SK-N-SH (cell line): ENCODE results near the gene RASEF. TPM values are rescaled to one million over a fixed set of nuclear protein-coding genes. Genes with fewer than 3 reads are reported as not detected.
A peak's percentile ranks its signal among the peaks of the same experiment; 100 is the strongest.

Experiments used
- CTCF ChIA-PET: fragments of 300-600, 350-600 bp; formaldehyde crosslinking; extraction: SDS; loops from one replicate; lab custom pipeline; 2021; lab: Yijun Ruan, JAX
- POLR2A ChIA-PET: fragments of 350-600 bp; sonication (Branson Sonifier 250); formaldehyde crosslinking; extraction: SDS; loops from one replicate; lab custom pipeline; 2020; ENCODE audit warnings: antibody characterized with exemption, inconsistent platforms; lab: Yijun Ruan, JAX
- DNase-seq: peaks from one replicate; pipeline ENCODE4 v3.0.0; 2012
- H2AFZ ChIP-seq: fragments of 200-600 bp; sonication (generic); 2 replicates; pipeline ENCODE4 v1.8.1; 2016; ENCODE audit warnings: antibody characterized with exemption, mild to moderate bottlenecking, low read depth
- H3F3A ChIP-seq: fragments of 200-600 bp; sonication (generic); replicated peaks from 2 replicates; pipeline ENCODE3; 2016; ENCODE audit warnings: antibody characterized with exemption, mild to moderate bottlenecking; ENCODE audit not compliant: insufficient read depth
- H3K27ac ChIP-seq, 2 experiments: fragments of 200-500 bp in 1 of 2; fragments of 200-600 bp in 1 of 2; sonication (Bioruptor generic) in 1 of 2; sonication (generic), shearing (Covaris generic) in 1 of 2; 2 replicates each; pipeline versions ENCODE4 v1.5.1 to v1.6.1; 2014 to 2016; ENCODE audit warnings: low read depth in 2 of 2, inconsistent platforms in 1 of 2, low read length in 1 of 2, mild to moderate bottlenecking in 1 of 2, mixed read lengths in 1 of 2
- H3K27me3 ChIP-seq: fragments of 200-600 bp; sonication (generic), shearing (Covaris generic); 2 replicates; pipeline ENCODE4 v1.6.1; 2016; ENCODE audit warnings: mixed run types; ENCODE audit not compliant: insufficient read depth
- H3K36me3 ChIP-seq, 2 experiments: fragments of 200-500 bp in 1 of 2; fragments of 200-600 bp in 1 of 2; sonication (Bioruptor generic) in 1 of 2; sonication (generic) in 1 of 2; replicated peaks in 1 of 2; 2 replicates each; pipeline versions ENCODE3 to v1.5.1; 2014 to 2016; ENCODE audit warnings: low read length in 1 of 2, mild to moderate bottlenecking in 1 of 2; ENCODE audit not compliant: insufficient read depth in 2 of 2, control insufficient read depth in 1 of 2
- H3K4me1 ChIP-seq, 2 experiments: fragments of 200-500 bp in 1 of 2; fragments of 200-600 bp in 1 of 2; sonication (Bioruptor generic) in 1 of 2; sonication (generic), shearing (Covaris generic) in 1 of 2; 2 replicates each; pipeline versions ENCODE4 v1.5.1 to v1.6.1; 2014 to 2016; ENCODE audit warnings: low read depth in 1 of 2, low read length in 1 of 2, mixed run types in 1 of 2; ENCODE audit not compliant: insufficient read depth in 2 of 2, control insufficient read depth in 1 of 2
- H3K4me2 ChIP-seq: fragments of 200-600 bp; sonication (generic), shearing (Covaris generic); 2 replicates; pipeline ENCODE4 v1.6.1; 2017; ENCODE audit warnings: mixed run types
- H3K4me3 ChIP-seq, 2 experiments: fragments of 200-500 bp in 1 of 2; fragments of 200-600 bp in 1 of 2; sonication (Bioruptor generic) in 1 of 2; sonication (generic), shearing (Covaris generic) in 1 of 2; 2 replicates each; pipeline versions ENCODE4 v1.5.1 to v1.8.1; 2014 to 2016; ENCODE audit warnings: low read depth in 2 of 2, inconsistent platforms in 1 of 2, low read length in 1 of 2, mild to moderate bottlenecking in 1 of 2, mixed read lengths in 1 of 2, moderate library complexity in 1 of 2
- H3K79me2 ChIP-seq: fragments of 200-600 bp; sonication (generic); 2 replicates; pipeline ENCODE4 v1.8.1; 2017; ENCODE audit warnings: mild to moderate bottlenecking; ENCODE audit not compliant: insufficient read depth
- H3K9ac ChIP-seq: fragments of 200-600 bp; sonication (generic); 2 replicates; pipeline ENCODE4 v1.6.1; 2017; ENCODE audit warnings: mixed run types
- H3K9me2 ChIP-seq: fragments of 200-600 bp; sonication (generic); 2 replicates; pipeline ENCODE4 v1.6.1; 2017; ENCODE audit warnings: mixed run types
- H3K9me3 ChIP-seq: fragments of 200-600 bp; sonication (generic); 2 replicates; pipeline ENCODE4 v1.6.1; 2017; ENCODE audit warnings: mixed run types, mild to moderate bottlenecking, moderate library complexity
- H4K20me1 ChIP-seq: fragments of 200-600 bp; sonication (generic); 2 replicates; pipeline ENCODE4 v1.6.1; 2017; ENCODE audit warnings: mild to moderate bottlenecking, mixed run types; ENCODE audit not compliant: insufficient read depth
- CHD2 ChIP-seq: fragments of 150-350 bp; IDR thresholded peaks from 2 replicates; pipeline ENCODE4 v1.6.1; 2018; ENCODE audit warnings: low read length; ENCODE audit not compliant: partially characterized antibody
- CTCF ChIP-seq: fragments of 200-600 bp; sonication (generic); IDR thresholded peaks from 2 replicates; pipeline ENCODE4 v1.6.1; 2017; ENCODE audit warnings: antibody characterized with exemption, mild to moderate bottlenecking, moderate library complexity
- FOSL2 ChIP-seq: IDR thresholded peaks from 2 replicates; pipeline ENCODE4 v1.4.0; 2012; ENCODE audit warnings: low read depth, mild to moderate bottlenecking, moderate library complexity, borderline replicate concordance
- IRF3 ChIP-seq: fragments of 150-350 bp; IDR thresholded peaks from 2 replicates; pipeline ENCODE4 v1.6.1; 2016; ENCODE audit warnings: mild to moderate bottlenecking, low read depth, low read length
- MAX ChIP-seq: IDR thresholded peaks from 2 replicates; pipeline ENCODE4 v1.4.0; 2012; ENCODE audit warnings: low read depth
- MEF2A ChIP-seq: IDR thresholded peaks from 2 replicates; pipeline ENCODE4 v1.4.0; 2012; ENCODE audit warnings: low read depth, borderline replicate concordance
- MXI1 ChIP-seq: IDR thresholded peaks from 2 replicates; pipeline ENCODE4 v1.6.1; 2012; ENCODE audit warnings: mild to moderate bottlenecking, low read depth, low read length, improper control_type of control experiment
- NFIC ChIP-seq: IDR thresholded peaks from 2 replicates; pipeline ENCODE4 v1.4.0; 2012; ENCODE audit warnings: borderline replicate concordance
- NRF1 ChIP-seq: IDR thresholded peaks from 2 replicates; pipeline ENCODE4 v1.6.1; 2012; ENCODE audit warnings: low read depth, mild to moderate bottlenecking, low read length
- PBX3 ChIP-seq: IDR thresholded peaks from 2 replicates; pipeline ENCODE4; 2012
- POLR2AphosphoS5 ChIP-seq: IDR thresholded peaks from 2 replicates; pipeline ENCODE4 v1.6.1; 2012; ENCODE audit warnings: low read depth, low read length
- RAD21 ChIP-seq: IDR thresholded peaks from 2 replicates; pipeline ENCODE4 v1.6.1; 2012; ENCODE audit warnings: mild to moderate bottlenecking, low read length
- REST ChIP-seq: IDR thresholded peaks from 2 replicates; pipeline ENCODE4 v1.6.1; 2012; ENCODE audit warnings: mild to moderate bottlenecking, low read depth, low read length, moderate library complexity
- SMC3 ChIP-seq: IDR thresholded peaks from 2 replicates; pipeline ENCODE4 v1.6.1; 2012; ENCODE audit warnings: low read depth, low read length, improper control_type of control experiment
- TAF1 ChIP-seq: IDR thresholded peaks from 2 replicates; pipeline ENCODE4 v1.6.1; 2012; ENCODE audit warnings: low read depth, mild to moderate bottlenecking, low read length, moderate library complexity, borderline replicate concordance
- TCF12 ChIP-seq: IDR thresholded peaks from 2 replicates; pipeline ENCODE4 v1.4.0; 2012
- TEAD4 ChIP-seq: IDR thresholded peaks from 2 replicates; pipeline ENCODE4 v1.4.0; 2012; ENCODE audit warnings: mild to moderate bottlenecking, borderline replicate concordance; ENCODE audit not compliant: insufficient read depth
- USF2 ChIP-seq: fragments of 150-350 bp; IDR thresholded peaks from 2 replicates; pipeline ENCODE4 v1.6.1; 2017; ENCODE audit warnings: antibody characterized with exemption, low read length, low read depth, borderline replicate concordance
- YY1 ChIP-seq: IDR thresholded peaks from 2 replicates; pipeline ENCODE4 v1.4.0; 2012; ENCODE audit warnings: low read depth, mild to moderate bottlenecking
- WGBS: methylation state at CpG from one replicate; pipeline ENCODE4 v1.1.6; 2017; ENCODE audit warnings: low lambda C conversion rate; 5-methylcytosine and 5-hydroxymethylcytosine counted together
- polyA plus RNA-seq, 3 experiments: library from polyadenylated mRNA; depleted of rRNA; stranded (reverse); fragments of >200 nt; gene quantifications; 2 replicates each; pipeline ENCODE4 v1.2.3, GENCODE V29; 2012

RASEF gene
- polyA plus RNA-seq, 1 of the 3 experiments (the other 2 are of a cell fraction) = not detected

- no peak overlapping the region for H3K4me2 ChIP-seq
- no peak for TF ChIP-seq IRF3
- TF ChIP-seq RAD21 = no peak
- no peak for TF ChIP-seq CHD2
- no peak for TF ChIP-seq FOSL2
- no peak for TF ChIP-seq USF2
- no peak for TF ChIP-seq TEAD4
- TF ChIP-seq MAX = no peak
- TF ChIP-seq TAF1 = no peak
- TF ChIP-seq, all 33 proteins: peak for 0
- POLR2A ChIA-PET = no interaction called here
- Histone ChIP-seq H3K79me2 (no peaks in the 10 kb centered on the region), H3K27ac (peak overlapping the region in 1 of 2 experiments; percentile 96; a peak in 2 of 4 replicates), H3K27me3 (no peaks in the 10 kb centered on the region), H3K9me2 (no peaks in the 10 kb centered on the region), H3K4me3 (no peak overlapping the region), H3K36me3 (no peaks in the 10 kb centered on the region), H3K9me3 (no peaks in the 10 kb centered on the region), H3K4me1 (peaks cover 0 to 23% of the 10 kb centered on the region in 2 experiments; a peak in 2 of 4 replicates), H2AFZ (no peak overlapping the region), H3F3A (no peaks in the 10 kb centered on the region), H3K9ac (no peak overlapping the region), H4K20me1 (no peaks in the 10 kb centered on the region)
- no peak for DNase-seq
- 52% methylated on average over 1 of the region's 1 CpG for WGBS
- CTCF ChIA-PET = no interaction called here
Measured at GRCh38 chr9:83034026-83034425, 28.9 kb downstream of the RASEF start.

GRCh38 chr9:83032065-83032625 is 30.8 kb downstream of the RASEF start:
- 57% methylated on average over 3 of the region's 3 CpGs for WGBS
- H3K9ac ChIP-seq = no peak overlapping the region
- H3K36me3 ChIP-seq = no peaks in the 10 kb centered on the region
- H3K4me1 ChIP-seq = peaks cover 6 to 23% of the 10 kb centered on the region in 2 experiments; a peak in 3 of 4 replicates
- no peak overlapping the region for H3K4me3 ChIP-seq
- ChIA-PET CTCF (no interaction called here), POLR2A (no interaction called here)
- H3K27ac ChIP-seq = no peak overlapping the region
- no peaks in the 10 kb centered on the region for H3K27me3 ChIP-seq
- H4K20me1 ChIP-seq = no peaks in the 10 kb centered on the region
- no peaks in the 10 kb centered on the region for H3K79me2 ChIP-seq
- H3F3A ChIP-seq = no peaks in the 10 kb centered on the region
- DNase-seq = no peak
- H3K4me2 ChIP-seq = no peak overlapping the region
- H2AFZ ChIP-seq = no peak overlapping the region
- no peaks in the 10 kb centered on the region for H3K9me3 ChIP-seq
- no peaks in the 10 kb centered on the region for H3K9me2 ChIP-seq
- TF ChIP-seq TCF12 = no peak
- TF ChIP-seq NRF1 = no peak
- TF ChIP-seq PBX3 = no peak
- no peak for TF ChIP-seq CTCF
- TF ChIP-seq MEF2A = no peak
- TF ChIP-seq POLR2AphosphoS5 = no peak
- no peak for TF ChIP-seq YY1
- TF ChIP-seq SMC3 = no peak
- no peak for TF ChIP-seq MAX
- TF ChIP-seq NFIC = no peak
- TF ChIP-seq MXI1 = no peak
- TF ChIP-seq REST = no peak
- TF ChIP-seq TAF1 = no peak
